Measurements from ENCODE around the gene ASXL2. TPM values are rescaled to one million over a fixed set of nuclear protein-coding genes. Genes with fewer than 3 reads are reported as not detected.

ASXL2 gene
- total RNA-seq, 1 experiment from 2014 or later: 37.8 TPM

DNA sequence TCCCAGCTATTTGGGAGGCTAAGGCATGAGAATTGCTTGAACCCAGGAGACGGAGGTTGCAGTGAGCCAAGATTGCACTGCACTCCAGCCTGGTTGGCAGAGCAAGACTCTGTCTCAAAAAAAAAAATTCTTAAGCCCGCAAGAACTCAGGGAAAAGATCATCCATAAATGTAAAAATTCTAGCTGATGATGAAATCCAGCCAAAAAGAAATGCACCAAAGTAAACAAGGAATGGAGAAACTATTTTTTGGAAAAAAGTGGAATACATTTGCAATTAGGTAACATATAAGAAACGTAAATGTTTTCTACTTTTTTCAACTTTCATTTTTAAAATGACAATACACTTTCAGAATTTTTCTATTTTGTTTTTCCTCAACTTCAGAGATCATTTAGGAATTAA lies 61.3 kb downstream of the ASXL2 start (continued):
- TF ChIP-seq, protein P1, sequence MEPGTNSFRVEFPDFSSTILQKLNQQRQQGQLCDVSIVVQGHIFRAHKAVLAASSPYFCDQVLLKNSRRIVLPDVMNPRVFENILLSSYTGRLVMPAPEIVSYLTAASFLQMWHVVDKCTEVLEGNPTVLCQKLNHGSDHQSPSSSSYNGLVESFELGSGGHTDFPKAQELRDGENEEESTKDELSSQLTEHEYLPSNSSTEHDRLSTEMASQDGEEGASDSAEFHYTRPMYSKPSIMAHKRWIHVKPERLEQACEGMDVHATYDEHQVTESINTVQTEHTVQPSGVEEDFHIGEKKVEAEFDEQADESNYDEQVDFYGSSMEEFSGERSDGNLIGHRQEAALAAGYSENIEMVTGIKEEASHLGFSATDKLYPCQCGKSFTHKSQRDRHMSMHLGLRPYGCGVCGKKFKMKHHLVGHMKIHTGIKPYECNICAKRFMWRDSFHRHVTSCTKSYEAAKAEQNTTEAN (CRISPR knock-in tag; IDR thresholded peaks at IDR 0.05): no peak
- TF ChIP-seq SMAD3 (CRISPR knock-in tag; IDR thresholded peaks at IDR 0.05; ENCODE audit: borderline replicate concordance) (no peak), IRF2 (CRISPR knock-in tag; IDR thresholded peaks at IDR 0.05; ENCODE audit: borderline replicate concordance, low read depth) (no peak), NR3C1 (CRISPR knock-in tag; conservative IDR thresholded peaks at IDR 0.05; ENCODE audit: low read depth) (no peak), ELF4 (CRISPR knock-in tag; IDR thresholded peaks at IDR 0.05; ENCODE audit: low read depth) (no peak), RORB (CRISPR knock-in tag; IDR thresholded peaks at IDR 0.05) (no peak), EMX1 (CRISPR knock-in tag; IDR thresholded peaks at IDR 0.05) (no peak)
- TF ChIP-seq, protein P2, sequence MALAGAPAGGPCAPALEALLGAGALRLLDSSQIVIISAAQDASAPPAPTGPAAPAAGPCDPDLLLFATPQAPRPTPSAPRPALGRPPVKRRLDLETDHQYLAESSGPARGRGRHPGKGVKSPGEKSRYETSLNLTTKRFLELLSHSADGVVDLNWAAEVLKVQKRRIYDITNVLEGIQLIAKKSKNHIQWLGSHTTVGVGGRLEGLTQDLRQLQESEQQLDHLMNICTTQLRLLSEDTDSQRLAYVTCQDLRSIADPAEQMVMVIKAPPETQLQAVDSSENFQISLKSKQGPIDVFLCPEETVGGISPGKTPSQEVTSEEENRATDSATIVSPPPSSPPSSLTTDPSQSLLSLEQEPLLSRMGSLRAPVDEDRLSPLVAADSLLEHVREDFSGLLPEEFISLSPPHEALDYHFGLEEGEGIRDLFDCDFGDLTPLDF (CRISPR knock-in tag; IDR thresholded peaks at IDR 0.05): no peak

DNA sequence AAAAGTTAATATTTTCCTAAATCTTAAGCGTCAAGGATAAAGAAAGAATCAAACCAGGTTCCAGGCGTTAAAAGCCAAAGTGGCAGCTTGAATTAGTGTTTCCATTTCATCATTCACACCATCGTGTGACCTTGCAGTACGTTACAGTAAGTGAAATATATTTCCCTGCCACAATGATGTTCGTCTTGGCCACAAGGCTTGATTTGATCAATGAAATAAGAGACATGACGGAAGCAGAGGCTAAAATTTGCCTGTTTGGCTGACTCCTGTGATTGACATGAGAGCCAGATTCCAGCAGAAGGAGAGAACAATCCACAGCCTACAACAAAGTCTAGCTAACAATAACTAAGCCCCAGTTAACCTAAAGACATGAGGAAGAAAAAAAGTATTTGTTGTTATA lies 62.0 kb downstream of the ASXL2 start:
- CTCF ChIA-PET: interaction anchor here (0.6 to 1.5 kb wide), 2 partner anchors 35 to 644 kb away, joined by 3 to 5 read pairs; no protein-coding TSS in a partner anchor
- POLR2A ChIA-PET: no interaction called here
- Mint-ChIP-seq H3K4me3 (no peak overlapping the region), H3K4me1 (peaks cover 30% of the 10 kb centered on the region), H3K36me3 (peaks cover 9% of the 10 kb centered on the region), H3K9me3 (peaks cover 8% of the 10 kb centered on the region), H3K27ac (peak overlapping the region; percentile 20; the same call in 1 of the 2 replicates), H3K27me3 (ENCODE audit: low read depth) (no peaks in the 10 kb centered on the region)
- TF ChIP-seq, protein P3, sequence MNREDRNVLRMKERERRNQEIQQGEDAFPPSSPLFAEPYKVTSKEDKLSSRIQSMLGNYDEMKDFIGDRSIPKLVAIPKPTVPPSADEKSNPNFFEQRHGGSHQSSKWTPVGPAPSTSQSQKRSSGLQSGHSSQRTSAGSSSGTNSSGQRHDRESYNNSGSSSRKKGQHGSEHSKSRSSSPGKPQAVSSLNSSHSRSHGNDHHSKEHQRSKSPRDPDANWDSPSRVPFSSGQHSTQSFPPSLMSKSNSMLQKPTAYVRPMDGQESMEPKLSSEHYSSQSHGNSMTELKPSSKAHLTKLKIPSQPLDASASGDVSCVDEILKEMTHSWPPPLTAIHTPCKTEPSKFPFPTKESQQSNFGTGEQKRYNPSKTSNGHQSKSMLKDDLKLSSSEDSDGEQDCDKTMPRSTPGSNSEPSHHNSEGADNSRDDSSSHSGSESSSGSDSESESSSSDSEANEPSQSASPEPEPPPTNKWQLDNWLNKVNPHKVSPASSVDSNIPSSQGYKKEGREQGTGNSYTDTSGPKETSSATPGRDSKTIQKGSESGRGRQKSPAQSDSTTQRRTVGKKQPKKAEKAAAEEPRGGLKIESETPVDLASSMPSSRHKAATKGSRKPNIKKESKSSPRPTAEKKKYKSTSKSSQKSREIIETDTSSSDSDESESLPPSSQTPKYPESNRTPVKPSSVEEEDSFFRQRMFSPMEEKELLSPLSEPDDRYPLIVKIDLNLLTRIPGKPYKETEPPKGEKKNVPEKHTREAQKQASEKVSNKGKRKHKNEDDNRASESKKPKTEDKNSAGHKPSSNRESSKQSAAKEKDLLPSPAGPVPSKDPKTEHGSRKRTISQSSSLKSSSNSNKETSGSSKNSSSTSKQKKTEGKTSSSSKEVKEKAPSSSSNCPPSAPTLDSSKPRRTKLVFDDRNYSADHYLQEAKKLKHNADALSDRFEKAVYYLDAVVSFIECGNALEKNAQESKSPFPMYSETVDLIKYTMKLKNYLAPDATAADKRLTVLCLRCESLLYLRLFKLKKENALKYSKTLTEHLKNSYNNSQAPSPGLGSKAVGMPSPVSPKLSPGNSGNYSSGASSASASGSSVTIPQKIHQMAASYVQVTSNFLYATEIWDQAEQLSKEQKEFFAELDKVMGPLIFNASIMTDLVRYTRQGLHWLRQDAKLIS (CRISPR knock-in tag; IDR thresholded peaks at IDR 0.05; ENCODE audit: borderline replicate concordance): no peak
- TF ChIP-seq, protein P2 (CRISPR knock-in tag; IDR thresholded peaks at IDR 0.05): no peak
- TF ChIP-seq ZNF423 (CRISPR knock-in tag; IDR thresholded peaks at IDR 0.05) (no peak), ZNF671 (CRISPR knock-in tag; IDR thresholded peaks at IDR 0.05) (no peak), ZNF121 (CRISPR knock-in tag; IDR thresholded peaks at IDR 0.05) (no peak), ZNF396 (CRISPR knock-in tag; IDR thresholded peaks at IDR 0.05; ENCODE audit: borderline replicate concordance) (no peak), ZNF317 (CRISPR knock-in tag; IDR thresholded peaks at IDR 0.05; ENCODE audit: borderline replicate concordance, low read depth) (no peak)
- no peak for ATAC-seq
- DNase-seq (ENCODE audit: low spot score): no peak

DNA sequence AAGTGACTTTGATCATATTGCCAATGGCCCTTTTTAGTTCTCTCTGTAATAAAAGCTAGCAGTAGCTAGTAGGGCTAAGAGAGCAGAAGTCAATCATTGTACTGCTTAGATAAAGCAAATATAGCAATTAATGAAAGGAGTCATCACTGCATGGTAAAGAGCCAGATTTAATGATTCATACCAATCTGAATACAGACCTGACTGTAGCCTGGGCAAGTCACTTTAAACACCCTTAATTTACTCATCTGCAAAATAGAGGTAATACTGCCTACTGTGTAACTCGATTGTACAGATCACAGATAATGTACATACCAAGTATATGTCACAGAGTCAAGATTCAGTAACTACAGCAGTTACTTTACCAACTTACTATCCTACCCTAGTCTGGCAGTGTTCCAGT lies 63.6 kb downstream of the ASXL2 start:
- CTCF ChIA-PET: no interaction called here
- POLR2A ChIA-PET: no interaction called here
- peaks cover 8% of the 10 kb centered on the region for H3K9me3 Mint-ChIP-seq
- no peak overlapping the region for H3K4me3 Mint-ChIP-seq
- ATAC-seq: no peak
- no peak for DNase-seq (ENCODE audit: low spot score)
- peaks cover 30% of the 10 kb centered on the region for H3K4me1 Mint-ChIP-seq
- H3K27me3 Mint-ChIP-seq (ENCODE audit: low read depth): no peaks in the 10 kb centered on the region
- no peak overlapping the region for H3K27ac Mint-ChIP-seq
- H3K36me3 Mint-ChIP-seq: peaks cover 9% of the 10 kb centered on the region
- TF ChIP-seq, protein P4, sequence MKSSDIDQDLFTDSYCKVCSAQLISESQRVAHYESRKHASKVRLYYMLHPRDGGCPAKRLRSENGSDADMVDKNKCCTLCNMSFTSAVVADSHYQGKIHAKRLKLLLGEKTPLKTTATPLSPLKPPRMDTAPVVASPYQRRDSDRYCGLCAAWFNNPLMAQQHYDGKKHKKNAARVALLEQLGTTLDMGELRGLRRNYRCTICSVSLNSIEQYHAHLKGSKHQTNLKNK (CRISPR knock-in tag; IDR thresholded peaks at IDR 0.05): no peak
- TF ChIP-seq, protein P5, sequence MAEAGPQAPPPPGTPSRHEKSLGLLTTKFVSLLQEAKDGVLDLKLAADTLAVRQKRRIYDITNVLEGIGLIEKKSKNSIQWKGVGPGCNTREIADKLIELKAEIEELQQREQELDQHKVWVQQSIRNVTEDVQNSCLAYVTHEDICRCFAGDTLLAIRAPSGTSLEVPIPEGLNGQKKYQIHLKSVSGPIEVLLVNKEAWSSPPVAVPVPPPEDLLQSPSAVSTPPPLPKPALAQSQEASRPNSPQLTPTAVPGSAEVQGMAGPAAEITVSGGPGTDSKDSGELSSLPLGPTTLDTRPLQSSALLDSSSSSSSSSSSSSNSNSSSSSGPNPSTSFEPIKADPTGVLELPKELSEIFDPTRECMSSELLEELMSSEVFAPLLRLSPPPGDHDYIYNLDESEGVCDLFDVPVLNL (CRISPR knock-in tag; IDR thresholded peaks at IDR 0.05; ENCODE audit: borderline replicate concordance, low read depth): no peak
- TF ChIP-seq IRF2 (CRISPR knock-in tag; IDR thresholded peaks at IDR 0.05; ENCODE audit: borderline replicate concordance, low read depth): no peak
- no peak for TF ChIP-seq ZNF232 (CRISPR knock-in tag; IDR thresholded peaks at IDR 0.05)
- TF ChIP-seq, protein P6, sequence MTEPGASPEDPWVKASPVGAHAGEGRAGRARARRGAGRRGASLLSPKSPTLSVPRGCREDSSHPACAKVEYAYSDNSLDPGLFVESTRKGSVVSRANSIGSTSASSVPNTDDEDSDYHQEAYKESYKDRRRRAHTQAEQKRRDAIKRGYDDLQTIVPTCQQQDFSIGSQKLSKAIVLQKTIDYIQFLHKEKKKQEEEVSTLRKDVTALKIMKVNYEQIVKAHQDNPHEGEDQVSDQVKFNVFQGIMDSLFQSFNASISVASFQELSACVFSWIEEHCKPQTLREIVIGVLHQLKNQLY (CRISPR knock-in tag; IDR thresholded peaks at IDR 0.05): no peak
- TF ChIP-seq, protein P7, sequence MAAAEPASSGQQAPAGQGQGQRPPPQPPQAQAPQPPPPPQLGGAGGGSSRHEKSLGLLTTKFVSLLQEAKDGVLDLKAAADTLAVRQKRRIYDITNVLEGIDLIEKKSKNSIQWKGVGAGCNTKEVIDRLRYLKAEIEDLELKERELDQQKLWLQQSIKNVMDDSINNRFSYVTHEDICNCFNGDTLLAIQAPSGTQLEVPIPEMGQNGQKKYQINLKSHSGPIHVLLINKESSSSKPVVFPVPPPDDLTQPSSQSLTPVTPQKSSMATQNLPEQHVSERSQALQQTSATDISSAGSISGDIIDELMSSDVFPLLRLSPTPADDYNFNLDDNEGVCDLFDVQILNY (CRISPR knock-in tag; IDR thresholded peaks at IDR 0.05): no peak
- no peak for TF ChIP-seq ZNF121 (CRISPR knock-in tag; IDR thresholded peaks at IDR 0.05)
- no peak for TF ChIP-seq GRHL2 (CRISPR knock-in tag; IDR thresholded peaks at IDR 0.05; ENCODE audit: insufficient replicate concordance, severe bottlenecking)
- TF ChIP-seq, protein P8, sequence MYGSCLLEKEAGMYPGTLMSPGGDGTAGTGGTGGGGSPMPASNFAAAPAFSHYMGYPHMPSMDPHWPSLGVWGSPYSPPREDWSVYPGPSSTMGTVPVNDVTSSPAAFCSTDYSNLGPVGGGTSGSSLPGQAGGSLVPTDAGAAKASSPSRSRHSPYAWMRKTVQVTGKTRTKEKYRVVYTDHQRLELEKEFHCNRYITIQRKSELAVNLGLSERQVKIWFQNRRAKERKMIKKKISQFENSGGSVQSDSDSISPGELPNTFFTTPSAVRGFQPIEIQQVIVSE (CRISPR knock-in tag; IDR thresholded peaks at IDR 0.05; ENCODE audit: borderline replicate concordance): no peak

Measured in WTC11 (cell line).